Left hindlimb (tissue), 1 donor: Measurements from ENCODE around the gene CASKIN2.

Experiments
- DNase-seq: peaks from one replicate; pipeline ENCODE4 v3.0.0-alpha.2; 2018

The CASKIN2 gene

GRCh38 chr17:75518201-75518600, 2.9 kb upstream of the CASKIN2 start:
- DNase-seq = no peak

GRCh38 chr17:75517297-75517865, 2.0 kb upstream of the CASKIN2 start:
- DNase-seq = no peak

GRCh38 chr17:75516619-75517296, 1.4 kb upstream of the CASKIN2 start:
- peak; percentile 61 for DNase-seq

GRCh38 chr17:75516255-75516618, 900 bp upstream of the CASKIN2 start, which contains the start of gene TSEN54:
Gene TSEN54, plus strand, starts transcription at chr17:75516528. Its CDS starts 33 bp downstream, at chr17:75516561.
- peak; percentile 95 for DNase-seq

- no peak for DNase-seq
Measured at GRCh38 chr17:75514919-75515495, 330 bp downstream of the CASKIN2 start.

GRCh38 chr17:75514299-75514918, 928 bp downstream of the CASKIN2 start:
- no peak for DNase-seq

- no peak for DNase-seq
Measured at GRCh38 chr17:75513641-75514000, 1.7 kb downstream of the CASKIN2 start.

- DNase-seq = no peak
Measured at GRCh38 chr17:75512926-75513640, 2.3 kb downstream of the CASKIN2 start.

GRCh38 chr17:75511610-75512575, 3.4 kb downstream of the CASKIN2 start:
- DNase-seq = no peak

GRCh38 chr17:75511270-75511609, 4.1 kb downstream of the CASKIN2 start:
- no peak for DNase-seq

- peak; percentile 56 for DNase-seq
Measured at GRCh38 chr17:75509528-75510258, 5.6 kb downstream of the CASKIN2 start.

- no peak for DNase-seq
Measured at GRCh38 chr17:75508931-75509361, 6.4 kb downstream of the CASKIN2 start.

GRCh38 chr17:75507733-75508719, 7.3 kb downstream of the CASKIN2 start:
- no peak for DNase-seq

GRCh38 chr17:75506888-75507287, 8.4 kb downstream of the CASKIN2 start:
- no peak for DNase-seq

GRCh38 chr17:75506134-75506533, 9.2 kb downstream of the CASKIN2 start:
- DNase-seq = no peak

- no peak for DNase-seq
Measured at GRCh38 chr17:75505640-75506039, 9.7 kb downstream of the CASKIN2 start.

- DNase-seq = no peak
Measured at GRCh38 chr17:75505152-75505409, 10.3 kb downstream of the CASKIN2 start.

- DNase-seq = no peak
Measured at GRCh38 chr17:75504347-75505151, 10.8 kb downstream of the CASKIN2 start.

- no peak for DNase-seq
Measured at GRCh38 chr17:75503976-75504346, 11.4 kb downstream of the CASKIN2 start.
